Mesodermal cell (in vitro differentiated cells): ENCODE data around the gene TNIK. TPM values are rescaled to one million over a fixed set of nuclear protein-coding genes. Genes with fewer than 3 reads are reported as not detected.

Source experiments
- H3K27ac ChIP-seq: 2 replicates; pipeline ENCODE4 v1.7.0; 2013; ENCODE audit warnings: mild to moderate bottlenecking, low read depth, low read length, moderate library complexity; ENCODE audit not compliant: severe bottlenecking
- H3K36me3 ChIP-seq: 2 replicates; pipeline ENCODE4 v1.7.1; 2013; ENCODE audit warnings: mild to moderate bottlenecking, low read length, moderate library complexity; ENCODE audit not compliant: control insufficient read depth, insufficient read depth
- H3K4me1 ChIP-seq: one replicate; pipeline ENCODE4 v1.7.1; 2013; ENCODE audit warnings: mild to moderate bottlenecking, low read length; ENCODE audit not compliant: insufficient read depth, control insufficient read depth, poor library complexity, severe bottlenecking
- H3K4me3 ChIP-seq: 2 replicates; pipeline ENCODE4 v1.7.0; 2013; ENCODE audit warnings: low read length, control low read depth, mild to moderate bottlenecking; ENCODE audit not compliant: insufficient read depth, poor library complexity, severe bottlenecking; ENCODE audit errors: extremely low read depth
- H3K9me3 ChIP-seq: 2 replicates; pipeline ENCODE4 v1.7.1; 2013; ENCODE audit warnings: mild to moderate bottlenecking, low read length, moderate library complexity; ENCODE audit not compliant: control insufficient read depth
- WGBS, 2 experiments: methylation state at CpG; one replicate each; pipeline ENCODE4 v1.1.5; 2013; ENCODE audit warnings: missing lambda C conversion rate in 2 of 2; ENCODE audit not compliant: insufficient coverage in 2 of 2; 5-methylcytosine and 5-hydroxymethylcytosine counted together
- polyA plus RNA-seq, 2 experiments: library from polyadenylated mRNA; stranded (reverse); fragments of 50-300 nt; gene quantifications; one replicate each; pipeline ENCODE4 v1.2.3, GENCODE V29; 2013

The TNIK gene
- 61.9 TPM for polyA plus RNA-seq (2013, experiment 1 of 2)
- polyA plus RNA-seq (2013, experiment 2 of 2): 40.1 TPM

GRCh38 chr3:171459942-171460724 lies at the start of gene TNIK:
Gene TNIK (minus strand): TSS chr3:171460405. CDS start chr3:171460063, 342 bp downstream.
- 0% methylated on average over 24 to 27 of the region's 55 CpGs for WGBS, 2 experiments
- Histone ChIP-seq H3K4me3 (peak within 1 kb of the TSS; percentile 65), H3K27ac (peak within 1 kb of the TSS; percentile 30), H3K4me1 (peaks cover 7% of the 10 kb centered on the region), H3K9me3 (no peaks in the 10 kb centered on the region), H3K36me3 (no peaks in the 10 kb centered on the region)

DNA sequence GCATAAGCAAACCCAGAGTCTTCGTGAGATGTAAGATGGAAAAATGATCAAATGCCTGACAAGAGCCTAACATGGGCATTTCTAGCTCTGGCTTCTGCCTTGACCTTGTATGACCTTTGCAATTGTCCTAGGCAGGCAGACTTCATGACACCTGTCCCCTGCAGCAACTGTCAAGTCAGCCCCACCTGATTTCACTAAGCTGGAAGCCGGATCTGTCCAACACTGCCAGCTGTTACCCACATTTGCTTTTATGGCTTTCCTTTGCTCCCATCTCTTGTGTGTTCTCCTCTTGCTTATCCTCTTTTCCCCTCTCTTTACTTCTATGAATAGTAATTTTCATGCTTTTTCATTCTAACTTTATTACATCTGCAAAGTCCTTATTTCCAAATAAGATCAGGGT lies 48.5 kb upstream of the TNIK start:
- H3K4me3 ChIP-seq: no peak overlapping the region
- 88 to 89% methylated on average over 2 of the region's 2 CpGs for WGBS, 2 experiments
- H3K36me3 ChIP-seq: no peaks in the 10 kb centered on the region
- no peak overlapping the region for H3K27ac ChIP-seq
- H3K9me3 ChIP-seq: no peaks in the 10 kb centered on the region
- H3K4me1 ChIP-seq: no peaks in the 10 kb centered on the region

- Histone ChIP-seq H3K27ac (no peak overlapping the region), H3K4me1 (no peaks in the 10 kb centered on the region), H3K36me3 (no peaks in the 10 kb centered on the region), H3K9me3 (no peaks in the 10 kb centered on the region), H3K4me3 (no peak overlapping the region)
- 76 to 80% methylated on average over 2 of the region's 3 CpGs for whole genome bisulfite sequencing, 2 experiments
Observed at GRCh38 chr3:171508206-171508605, 48.0 kb upstream of the TNIK start.

DNA sequence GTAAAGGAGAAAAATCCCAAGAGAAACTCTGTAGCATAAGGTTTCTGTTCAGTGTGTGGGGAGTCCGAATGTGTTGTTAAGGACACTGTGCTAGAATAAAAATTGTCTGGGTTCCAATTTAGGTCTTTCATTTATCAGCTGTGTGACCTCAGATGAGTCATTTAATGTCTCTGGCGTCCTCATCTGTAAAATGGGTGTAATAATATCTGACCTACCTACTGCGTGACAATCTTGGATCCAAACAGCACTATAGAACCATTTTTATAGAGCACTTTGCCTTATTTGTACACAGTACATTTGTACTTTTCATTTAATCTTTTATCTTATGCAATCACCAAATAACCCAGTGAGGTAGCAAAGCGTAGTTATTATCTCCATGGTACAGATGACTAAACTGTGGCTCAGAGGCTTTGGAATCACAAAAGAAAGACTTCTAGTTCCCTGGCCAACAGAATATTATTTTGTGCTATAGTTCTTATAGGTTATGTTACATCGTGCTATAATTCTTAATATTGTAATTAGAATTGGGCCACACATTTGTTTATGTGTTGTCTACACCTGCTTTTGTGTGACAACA lies 46.6 kb upstream of the TNIK start:
- WGBS, 2 experiments: 100% methylated on average over 2 of the region's 5 CpGs

DNA sequence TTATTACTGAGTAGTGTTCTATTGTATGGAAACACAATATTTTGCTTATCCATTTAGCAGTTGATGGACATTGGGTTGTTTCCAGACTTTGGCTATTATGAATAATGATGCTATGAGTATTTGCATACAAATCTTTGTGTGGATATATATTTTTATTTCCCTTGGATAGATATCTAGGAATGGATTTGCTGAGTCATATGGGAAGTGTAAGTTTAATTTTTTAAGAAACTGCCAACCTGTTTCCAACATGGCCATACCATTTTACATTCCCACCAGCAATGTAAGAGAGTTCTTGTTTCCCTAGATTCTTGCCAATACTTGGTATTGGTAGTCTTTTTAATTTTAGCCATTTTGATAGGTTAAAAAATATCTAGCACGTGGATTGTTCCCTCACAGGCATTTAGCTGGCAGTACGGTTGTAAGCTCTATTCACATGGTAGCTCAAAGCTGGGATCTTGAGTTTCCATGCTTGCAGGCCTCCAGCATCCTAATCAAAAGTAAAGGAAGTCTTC lies 45.7 kb upstream of the TNIK start:
- H3K4me1 ChIP-seq: no peaks in the 10 kb centered on the region
- H3K9me3 ChIP-seq: no peaks in the 10 kb centered on the region
- H3K27ac ChIP-seq: no peak overlapping the region
- no peak overlapping the region for H3K4me3 ChIP-seq
- WGBS, 2 experiments: 92 to 100% methylated on average over 2 of the region's 2 CpGs
- no peaks in the 10 kb centered on the region for H3K36me3 ChIP-seq

More for the DNA sequence above, 46.6 kb upstream of the TNIK start:
- H3K9me3 ChIP-seq: no peaks in the 10 kb centered on the region
- H3K4me3 ChIP-seq: no peak overlapping the region
- H3K36me3 ChIP-seq: no peaks in the 10 kb centered on the region
- no peak overlapping the region for H3K27ac ChIP-seq
- H3K4me1 ChIP-seq: no peaks in the 10 kb centered on the region

- Histone ChIP-seq H3K36me3 (no peaks in the 10 kb centered on the region), H3K9me3 (no peaks in the 10 kb centered on the region), H3K4me1 (no peaks in the 10 kb centered on the region), H3K4me3 (no peak overlapping the region), H3K27ac (no peak overlapping the region)
- 86% methylated on average over 1 of the region's 2 CpGs; no CpG with 5 or more reads in 1 of the 2 experiments for WGBS, 2 experiments
Observed at GRCh38 chr3:171504376-171504775, 44.2 kb upstream of the TNIK start.

DNA sequence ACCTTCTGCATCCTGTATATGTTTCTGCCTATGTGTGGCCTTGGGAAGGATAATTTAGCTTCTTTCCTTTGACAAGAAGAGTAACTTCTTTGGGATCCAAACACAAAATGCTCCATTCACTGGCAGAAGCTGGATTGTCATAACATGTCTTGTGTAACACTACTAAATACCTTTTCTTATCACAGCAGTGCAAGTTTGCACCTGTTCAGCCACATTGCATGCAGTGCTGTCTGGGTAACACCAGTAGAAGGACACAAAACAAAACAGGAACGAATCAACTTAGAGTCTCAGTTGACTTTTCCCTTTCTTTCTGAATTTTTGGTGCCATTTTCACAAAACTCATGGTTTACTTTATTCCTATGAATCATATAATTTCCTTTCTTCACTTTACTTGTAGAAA lies 43.6 kb upstream of the TNIK start:
- no peak overlapping the region for H3K27ac ChIP-seq
- H3K9me3 ChIP-seq: no peaks in the 10 kb centered on the region
- H3K36me3 ChIP-seq: no peaks in the 10 kb centered on the region
- no peak overlapping the region for H3K4me3 ChIP-seq
- 64% methylated on average over 1 of the region's 1 CpG; no CpG with 5 or more reads in 1 of the 2 experiments for WGBS, 2 experiments
- H3K4me1 ChIP-seq: no peaks in the 10 kb centered on the region

DNA sequence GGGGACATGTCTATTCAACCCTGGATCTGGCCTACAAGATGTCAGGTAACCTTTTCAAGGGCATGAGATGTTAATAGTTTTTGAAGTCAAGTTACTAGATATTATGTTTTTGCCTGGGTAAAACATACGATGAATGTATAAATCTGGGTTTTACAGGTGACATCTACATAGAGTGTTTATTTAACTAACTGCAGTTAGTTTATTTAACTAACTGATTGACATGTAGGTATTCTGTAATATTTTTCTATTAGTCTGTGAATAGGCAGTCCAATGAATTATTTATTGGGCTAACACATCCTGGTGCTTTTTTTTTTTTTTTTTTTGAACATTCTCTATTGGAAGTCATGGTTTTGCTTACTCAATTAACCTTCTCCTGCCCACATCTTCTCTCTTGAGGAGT lies 38.7 kb upstream of the TNIK start:
- no peaks in the 10 kb centered on the region for H3K36me3 ChIP-seq
- no peak overlapping the region for H3K4me3 ChIP-seq
- WGBS, 2 experiments: no CpG with 5 or more reads among the region's 1 CpG
- no peaks in the 10 kb centered on the region for H3K9me3 ChIP-seq
- H3K4me1 ChIP-seq: no peaks in the 10 kb centered on the region
- no peak overlapping the region for H3K27ac ChIP-seq

- no peaks in the 10 kb centered on the region for H3K9me3 ChIP-seq
- H3K4me3 ChIP-seq: no peak overlapping the region
- H3K36me3 ChIP-seq: no peaks in the 10 kb centered on the region
- H3K4me1 ChIP-seq: no peaks in the 10 kb centered on the region
- WGBS, 2 experiments: 71% methylated on average over 1 of the region's 1 CpG; no CpG with 5 or more reads in 1 of the 2 experiments
- no peak overlapping the region for H3K27ac ChIP-seq
Observed at GRCh38 chr3:171497468-171497867, 37.3 kb upstream of the TNIK start.

- H3K9me3 ChIP-seq: no peaks in the 10 kb centered on the region
- no peak overlapping the region for H3K4me3 ChIP-seq
- no peaks in the 10 kb centered on the region for H3K36me3 ChIP-seq
- H3K4me1 ChIP-seq: no peaks in the 10 kb centered on the region
- H3K27ac ChIP-seq: no peak overlapping the region
Observed at GRCh38 chr3:171495413-171495812, 35.2 kb upstream of the TNIK start.
